RCC 7860 (cell line): Measurements from ENCODE around the gene LRRC8A.
A peak's percentile ranks its signal among the peaks of the same experiment; 100 is the strongest.
"Not testable (repeated sequence)": the region's sequence is repeated elsewhere in the genome, so short reads cannot be mapped to it uniquely, and the experiment has no call there.

Source experiments
- DNase-seq: peaks from one replicate; pipeline ENCODE4 v3.0.0-alpha.2; 2015; ENCODE audit warnings: low spot score
- FAIRE-seq: peaks from 2 replicates; lab custom pipeline; 2012; peaks lifted over from hg19 to GRCh38; lab: Jason Lieb, UNC

LRRC8A gene

DNA sequence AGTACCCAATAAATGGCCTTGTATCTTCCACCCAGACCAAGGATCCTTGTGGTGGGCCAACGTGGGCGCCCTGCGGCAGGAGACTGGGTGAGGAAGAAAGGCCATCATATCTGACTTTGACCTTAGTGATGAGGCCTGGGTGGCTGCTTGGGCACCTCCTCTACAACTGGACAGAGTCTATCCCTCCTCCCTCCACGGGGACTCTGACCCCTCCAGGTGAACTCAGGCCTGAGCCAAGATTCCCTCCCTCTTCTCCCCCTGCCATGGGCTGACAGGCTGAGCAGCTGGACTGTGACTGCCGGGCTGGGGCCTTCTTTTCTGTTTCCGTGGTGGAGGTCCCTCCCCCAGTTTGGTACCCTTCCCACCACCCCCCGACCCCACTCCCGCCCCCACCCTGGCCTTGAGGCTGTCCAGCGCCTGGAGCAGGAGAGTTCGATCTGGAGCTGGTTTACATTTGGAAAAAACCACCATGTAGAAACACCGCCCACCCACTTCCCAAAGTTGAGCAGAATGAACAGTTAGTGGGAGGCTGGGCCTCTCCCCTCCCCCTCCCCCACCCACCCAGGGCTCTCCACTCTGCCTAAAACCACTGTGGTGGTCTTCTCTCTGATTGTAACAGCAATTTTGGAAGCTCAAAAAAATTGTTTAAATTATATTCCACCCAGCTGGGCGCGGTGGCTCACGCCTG, 37.6 kb downstream of the LRRC8A start:
- FAIRE-seq (no peak), DNase-seq (no peak)

DNA sequence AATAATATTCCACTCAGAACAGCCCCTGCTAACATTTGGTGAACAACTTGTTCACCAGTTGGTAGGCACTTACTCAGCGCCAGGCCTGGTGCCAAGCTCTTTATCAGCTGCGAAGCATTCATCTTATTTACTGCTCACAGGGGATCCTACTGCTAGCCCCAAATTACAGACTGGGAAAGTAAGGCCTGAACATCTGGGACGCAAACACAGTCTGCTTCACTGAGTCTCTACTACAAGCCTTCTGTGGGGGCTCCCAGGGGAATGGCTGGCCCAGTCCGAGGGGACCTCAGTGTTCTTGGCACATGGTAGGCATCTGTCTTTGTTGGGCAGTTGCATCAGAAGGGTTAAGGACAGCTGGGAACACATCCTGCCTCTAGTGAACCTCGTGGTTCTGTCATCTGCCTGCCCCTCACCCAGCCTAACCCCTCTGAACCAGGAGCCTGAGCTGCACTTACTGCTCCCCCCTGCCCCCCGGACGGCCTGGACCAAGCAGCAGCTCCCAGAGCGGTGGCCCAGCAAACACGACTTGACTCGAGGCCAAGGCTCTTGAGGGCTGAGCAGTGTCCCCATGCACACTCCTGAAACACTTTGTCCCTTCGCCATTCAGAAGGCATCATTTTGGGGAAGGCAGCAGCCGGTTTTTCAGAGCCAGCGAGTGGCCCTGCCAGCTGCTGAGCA, 38.6 kb downstream of the LRRC8A start, which contains the start of gene PHYHD1:
Gene PHYHD1 (plus strand): TSS at position 602 of the 678 bp plus-strand sequence. CDS start 1,342 bp downstream, outside the sequence.
- no peak for DNase-seq
- FAIRE-seq = no peak

DNA sequence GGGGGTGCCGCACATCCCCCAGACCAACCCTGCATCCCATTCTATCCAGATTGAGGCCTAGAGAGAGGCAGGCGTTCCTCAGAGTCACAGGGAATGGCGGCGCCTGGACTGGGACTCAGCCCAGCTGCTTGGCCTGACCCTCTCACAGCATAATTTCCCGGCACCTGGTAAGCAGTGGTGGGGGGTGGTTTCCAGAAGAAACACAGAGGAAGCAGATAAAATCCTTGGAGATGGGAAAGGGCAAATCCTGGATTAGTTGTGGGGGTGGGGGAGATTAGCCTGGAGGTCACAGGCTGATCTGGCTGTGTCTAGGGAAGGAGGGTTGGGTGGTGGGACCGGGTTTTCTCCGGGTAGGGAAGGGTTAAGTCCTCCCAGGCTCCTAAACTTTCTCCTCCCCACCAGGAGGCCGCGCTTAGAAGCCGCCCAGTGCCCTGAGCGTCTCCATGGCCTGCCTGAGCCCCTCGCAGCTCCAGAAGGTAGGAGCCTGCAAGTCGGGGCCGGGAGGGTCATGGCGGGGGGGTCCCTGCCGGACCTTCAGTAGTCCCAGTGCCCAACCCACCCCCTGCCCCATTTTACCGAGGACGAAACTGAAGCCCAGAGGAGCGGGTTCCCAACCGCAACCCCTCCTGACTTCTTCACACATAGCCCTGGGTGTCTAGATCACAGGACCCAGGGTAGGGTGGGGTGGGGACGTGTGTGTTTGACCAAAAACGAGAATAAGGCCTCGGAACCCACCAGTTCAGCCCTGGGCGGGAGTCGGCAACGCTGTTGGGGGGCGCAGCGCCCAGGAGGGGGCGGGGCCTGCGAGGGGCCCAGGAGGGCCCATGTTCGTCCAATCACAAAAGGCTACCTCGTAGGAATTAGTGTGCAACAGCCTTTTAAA, 40.2 kb downstream of the LRRC8A start:
- FAIRE-seq (no peak), DNase-seq (no peak)

DNA sequence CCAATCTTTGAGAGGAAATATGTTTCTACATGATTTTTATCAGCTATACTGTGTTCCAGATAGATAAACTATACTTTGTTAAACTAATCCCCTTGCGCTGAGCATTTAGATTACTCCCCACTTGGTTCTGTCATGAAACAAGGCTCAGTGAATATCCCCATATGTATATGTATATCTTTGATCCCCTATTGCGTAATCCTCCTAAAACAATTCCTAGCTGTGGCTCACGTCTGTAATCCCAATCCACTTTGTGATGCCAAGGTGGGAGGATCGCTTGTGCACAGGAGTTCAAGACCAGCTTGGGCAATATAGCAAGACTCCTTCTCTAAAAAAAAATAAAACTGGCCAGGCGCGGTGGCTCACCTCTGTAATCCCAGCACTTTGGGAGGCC, 41.6 kb downstream of the LRRC8A start:
- DNase-seq (no peak), FAIRE-seq (no peak)

DNA sequence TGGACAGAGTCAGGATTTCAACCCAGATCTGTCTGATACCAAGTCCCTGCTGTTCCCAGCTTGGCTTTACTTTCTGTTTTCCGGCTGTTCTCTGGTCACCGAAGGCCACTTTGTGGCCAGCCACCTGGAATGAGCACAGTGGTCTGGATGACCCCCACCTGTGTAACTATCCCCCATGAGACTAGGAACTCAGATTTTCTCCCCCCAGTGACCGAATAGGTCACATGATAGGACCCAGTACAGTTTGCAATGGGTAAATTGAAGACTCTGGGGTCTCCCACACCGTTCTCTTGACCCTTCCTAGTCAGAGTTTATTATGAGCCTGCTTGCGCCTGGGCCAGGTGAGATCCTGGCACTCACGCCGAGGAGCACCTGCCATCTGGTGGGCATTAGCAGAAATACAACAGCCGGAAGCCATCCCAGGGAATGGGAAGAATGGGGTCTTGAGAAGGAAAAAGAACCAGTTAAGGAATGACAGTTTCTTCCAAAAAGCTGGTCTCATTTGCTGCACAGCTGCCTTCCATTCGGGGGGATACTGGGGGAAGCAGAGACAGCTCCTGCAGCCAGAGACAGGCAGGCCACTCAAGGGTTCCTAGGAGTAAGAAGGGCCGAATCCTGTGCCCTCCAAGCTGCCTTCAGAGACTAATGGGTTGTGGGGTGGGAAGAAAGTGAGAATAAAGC, 45.9 kb downstream of the LRRC8A start:
- DNase-seq (peak; percentile 54), FAIRE-seq (no peak)

DNA sequence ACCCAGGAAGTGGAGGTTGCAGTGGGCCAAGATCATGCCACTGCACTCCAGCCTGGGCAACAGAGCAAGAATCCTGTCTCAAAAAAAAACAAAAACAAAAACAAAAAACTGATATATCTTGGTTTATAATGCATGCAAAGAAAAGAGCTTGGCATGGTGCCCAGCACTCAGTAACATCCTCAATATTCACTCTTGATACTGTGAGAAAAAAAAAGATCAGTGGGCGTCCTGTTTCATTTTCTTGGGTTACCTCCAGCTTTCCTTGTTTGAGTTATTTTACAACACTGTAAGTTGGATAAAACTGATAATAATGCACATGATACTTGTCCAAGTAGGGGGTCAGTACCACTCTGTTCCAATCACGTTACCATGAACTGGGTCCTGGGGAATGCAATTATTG, 46.7 kb downstream of the LRRC8A start:
- FAIRE-seq (no peak), DNase-seq (no peak)

DNA sequence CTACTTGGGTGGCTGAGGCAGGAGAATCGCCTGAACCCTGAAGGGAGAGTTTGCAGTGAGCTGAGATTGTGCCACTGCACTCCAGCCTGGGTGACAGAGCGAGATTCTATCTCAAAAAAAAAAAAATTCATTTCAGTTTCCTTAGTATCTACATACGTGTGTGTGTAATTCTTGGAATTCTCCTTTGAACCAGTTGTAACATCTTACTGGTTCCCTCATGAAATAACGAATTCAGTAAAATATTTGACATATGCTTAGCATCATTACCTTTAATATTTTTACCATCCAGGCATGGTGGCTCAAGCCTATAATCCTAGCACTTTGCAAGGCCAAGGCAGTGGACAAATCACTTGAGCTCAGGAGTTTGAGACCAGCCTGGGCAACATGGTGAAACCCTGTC, 47.6 kb downstream of the LRRC8A start:
- DNase-seq (no peak), FAIRE-seq (no peak)

DNA sequence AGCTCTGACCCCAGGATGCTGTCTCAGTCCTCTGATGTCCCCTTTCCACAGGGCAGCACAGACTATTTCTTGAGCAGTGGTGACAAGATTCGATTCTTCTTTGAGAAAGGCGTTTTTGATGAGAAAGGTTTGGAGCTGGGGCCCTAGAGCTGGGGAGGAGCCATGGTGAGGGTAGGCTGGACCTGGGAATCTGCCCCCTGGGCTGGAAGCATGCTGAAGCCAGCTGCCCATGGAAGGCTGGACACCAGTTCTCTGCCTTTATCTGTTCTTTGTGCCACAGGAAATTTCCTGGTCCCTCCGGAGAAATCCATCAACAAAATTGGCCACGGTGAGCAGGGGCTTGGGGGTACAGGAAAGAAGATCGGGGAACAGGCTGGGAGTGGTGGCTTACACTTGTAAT, 51.8 kb downstream of the LRRC8A start:
- FAIRE-seq = no peak

DNA sequence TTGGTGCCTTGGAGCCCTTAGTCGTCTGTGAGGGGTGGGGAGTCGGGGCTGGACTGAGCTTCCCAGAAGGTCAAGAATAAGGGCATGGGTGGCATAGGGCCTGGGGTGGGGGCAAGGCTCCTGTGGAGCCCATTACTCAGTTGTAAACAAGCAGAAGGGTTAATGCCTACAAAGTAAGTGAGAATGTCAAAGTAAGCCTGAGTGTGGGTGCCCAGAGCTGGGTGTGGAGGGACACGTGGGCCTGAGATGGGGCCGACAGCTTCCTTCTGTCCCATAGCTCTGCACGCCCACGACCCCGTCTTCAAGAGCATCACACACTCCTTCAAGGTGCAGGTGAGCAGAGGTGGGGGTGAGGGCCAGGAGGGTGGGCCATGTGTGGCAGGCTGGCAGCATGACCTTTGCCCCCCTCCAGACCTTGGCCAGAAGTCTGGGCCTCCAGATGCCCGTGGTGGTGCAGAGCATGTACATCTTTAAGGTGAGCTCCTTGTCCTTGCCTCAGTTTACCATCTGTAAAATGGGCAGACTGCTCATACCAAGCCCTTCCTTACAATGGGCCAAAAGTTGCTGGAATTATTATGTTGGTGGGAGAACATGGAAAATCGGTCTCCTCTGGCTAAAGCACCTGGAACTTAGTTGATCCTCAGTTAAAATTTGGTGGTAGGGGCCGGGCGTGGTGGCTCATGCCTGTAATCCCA, 54.4 kb downstream of the LRRC8A start:
- no peak for FAIRE-seq

More for the DNA sequence above, 51.8 kb downstream of the LRRC8A start:
- no peak for DNase-seq

DNA sequence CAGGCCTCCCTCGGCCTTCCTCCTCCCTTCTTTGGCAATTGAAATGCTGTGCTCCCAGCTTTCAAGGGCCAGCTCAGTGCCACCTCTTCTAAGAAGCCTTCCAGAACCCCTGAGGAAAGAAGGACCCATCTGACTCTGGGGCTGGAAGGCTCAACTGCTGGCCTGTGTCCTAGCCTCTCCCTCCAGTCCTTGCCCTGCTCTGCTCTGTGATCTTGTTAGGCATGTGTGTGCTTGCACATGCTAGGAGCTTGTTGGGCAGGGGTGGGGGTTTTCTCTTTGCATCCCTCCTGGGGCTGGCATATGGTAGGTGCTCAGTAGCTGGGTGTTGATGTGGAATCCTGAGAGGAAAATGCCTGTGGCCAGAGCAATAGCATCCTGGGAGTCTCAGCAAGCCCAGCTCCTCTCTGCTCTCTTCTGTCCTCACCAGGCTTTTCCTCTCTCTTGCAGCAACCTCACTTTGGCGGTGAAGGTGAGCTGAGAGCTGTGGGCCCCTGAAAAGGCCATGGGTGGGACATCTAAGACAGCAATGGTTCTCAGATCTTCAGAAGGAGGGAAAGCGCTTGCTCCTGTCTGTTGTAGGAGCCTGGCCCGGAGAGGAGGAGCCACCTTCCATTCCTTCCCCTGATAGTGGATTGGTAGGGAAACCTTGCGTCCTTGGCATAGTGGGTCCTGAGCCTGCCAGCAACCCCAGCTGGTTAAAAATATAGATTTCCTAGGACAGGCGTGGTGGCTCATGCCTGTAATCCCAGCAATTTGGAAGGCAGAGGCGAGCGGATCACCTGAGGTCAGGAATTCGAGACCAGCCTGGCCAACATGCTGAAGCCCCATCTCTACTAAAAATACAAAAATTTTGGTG, 55.6 kb downstream of the LRRC8A start:
- FAIRE-seq (no peak), DNase-seq (no peak)

More for the DNA sequence above, 54.4 kb downstream of the LRRC8A start:
- DNase-seq = no peak

DNA sequence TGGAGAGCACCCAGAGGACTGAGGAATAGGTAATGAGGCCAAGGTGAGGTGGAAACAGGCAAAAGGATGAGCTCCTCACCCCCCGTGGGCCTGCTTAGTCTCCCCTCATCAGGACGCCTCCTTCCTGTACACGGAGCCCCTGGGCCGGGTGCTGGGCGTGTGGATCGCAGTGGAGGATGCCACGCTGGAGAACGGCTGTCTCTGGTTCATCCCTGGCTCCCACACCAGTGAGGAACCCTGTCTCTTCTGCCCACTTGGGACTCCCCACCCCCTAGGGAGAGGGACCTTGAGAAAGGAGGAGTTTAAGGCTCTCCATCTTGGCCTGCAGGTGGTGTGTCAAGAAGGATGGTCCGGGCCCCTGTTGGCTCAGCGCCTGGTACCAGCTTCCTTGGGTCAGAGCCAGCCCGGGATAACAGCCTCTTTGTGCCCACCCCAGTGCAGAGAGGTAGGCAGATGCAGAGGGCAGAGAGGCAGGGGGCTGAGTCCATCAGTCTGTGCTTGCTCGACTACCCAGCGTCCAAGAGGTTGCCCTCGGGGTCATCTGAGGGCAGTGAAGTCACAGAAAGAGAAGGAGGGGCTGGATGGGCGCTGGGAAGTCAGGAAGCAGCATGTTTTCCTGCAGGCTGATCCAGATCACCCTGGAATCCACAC, 58.5 kb downstream of the LRRC8A start:
- DNase-seq (no peak), FAIRE-seq (no peak)

DNA sequence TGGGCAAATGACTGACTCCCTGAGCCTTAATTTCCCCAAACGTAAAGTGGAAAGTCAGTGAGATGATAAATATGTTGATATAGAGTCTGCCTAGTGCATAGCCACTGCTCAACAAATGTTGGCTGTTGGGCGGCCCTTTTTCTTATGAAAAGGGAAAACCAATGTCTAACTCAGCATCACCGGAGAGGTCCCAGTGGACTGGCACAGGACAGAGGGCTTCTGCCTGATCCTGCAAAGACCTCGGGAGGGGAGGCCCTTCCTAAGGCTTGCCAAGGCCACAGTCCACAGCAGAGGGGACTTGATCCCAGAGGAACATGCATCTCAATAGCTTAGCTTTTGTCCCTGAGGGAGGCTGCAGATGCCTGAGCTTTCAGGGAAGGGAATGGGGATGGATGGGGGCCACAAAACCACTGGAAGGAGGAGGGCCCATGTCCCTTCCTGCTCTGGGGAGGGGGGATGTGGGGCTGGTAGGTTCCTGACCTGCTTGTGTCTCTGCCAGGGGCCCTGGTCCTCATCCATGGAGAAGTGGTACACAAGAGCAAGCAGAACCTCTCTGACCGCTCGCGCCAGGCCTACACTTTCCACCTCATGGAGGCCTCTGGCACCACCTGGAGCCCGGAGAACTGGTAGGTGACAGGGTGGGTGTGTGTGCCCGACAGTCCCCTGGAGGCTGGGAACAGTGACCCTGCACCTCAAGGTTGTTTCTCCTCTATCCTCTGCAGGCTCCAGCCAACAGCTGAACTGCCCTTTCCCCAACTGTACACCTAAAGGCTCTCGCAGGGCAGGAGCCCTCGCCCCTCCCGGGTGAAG, 59.2 kb downstream of the LRRC8A start:
- FAIRE-seq (no peak), DNase-seq (no peak)

DNA sequence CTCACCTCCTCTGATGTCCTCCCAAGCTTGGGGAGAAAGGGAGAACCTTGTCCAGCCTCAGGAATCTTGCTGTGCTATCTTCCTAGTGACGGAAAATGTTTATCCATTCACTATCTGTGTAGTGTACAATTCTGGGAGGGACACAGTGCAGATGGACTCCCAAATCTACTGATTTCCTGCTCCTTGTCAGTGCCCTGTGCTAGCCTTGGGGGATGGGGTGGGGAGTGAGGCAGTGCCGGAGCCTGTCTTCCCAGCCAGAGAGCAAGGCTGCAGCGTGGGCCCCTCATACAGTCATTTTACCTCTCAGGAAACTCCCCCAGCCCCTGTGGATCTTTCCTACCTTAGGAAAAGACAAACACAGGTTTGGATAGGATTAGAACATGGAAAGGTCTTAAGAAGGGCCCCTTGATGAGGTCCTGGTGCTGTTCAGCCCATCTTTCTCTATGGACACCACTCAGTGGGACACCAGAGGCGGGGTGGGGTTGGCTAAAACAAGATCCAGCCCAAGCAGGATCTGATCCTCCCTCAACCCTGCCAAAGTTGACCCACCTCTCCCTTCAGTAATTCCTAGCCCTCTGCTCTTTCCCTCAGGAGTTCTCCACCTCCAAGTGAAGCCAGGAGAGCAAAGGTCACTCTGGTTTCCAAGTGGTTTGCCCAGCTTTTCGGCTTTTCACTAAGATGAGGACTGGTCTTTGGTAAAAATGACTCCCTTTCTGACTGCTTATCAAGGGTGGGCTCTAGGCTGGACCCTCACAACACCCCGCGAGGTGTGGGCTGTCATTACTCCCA, 62.1 kb downstream of the LRRC8A start:
- DNase-seq (no peak), FAIRE-seq (no peak)

DNA sequence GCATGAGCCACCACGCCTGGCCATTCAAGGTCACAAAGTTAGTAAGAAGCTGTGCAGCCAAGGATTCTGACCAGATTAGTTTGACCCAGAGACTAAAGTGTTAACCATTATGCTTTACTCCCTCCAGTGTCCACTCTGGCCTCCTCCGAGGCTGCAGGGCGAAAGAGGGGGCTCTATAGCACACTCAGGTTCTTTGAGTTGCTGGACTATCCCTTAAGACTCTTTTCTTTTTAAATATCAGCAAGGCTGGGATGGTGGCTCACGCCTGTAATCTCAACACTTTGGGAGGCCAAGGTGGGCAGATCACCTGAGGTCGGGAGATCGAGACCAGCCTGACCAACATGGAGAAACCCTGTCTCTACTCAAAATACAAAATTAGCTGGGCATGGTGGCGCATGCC, 63.0 kb downstream of the LRRC8A start:
- FAIRE-seq, DNase-seq: not testable (repeated sequence)

DNA sequence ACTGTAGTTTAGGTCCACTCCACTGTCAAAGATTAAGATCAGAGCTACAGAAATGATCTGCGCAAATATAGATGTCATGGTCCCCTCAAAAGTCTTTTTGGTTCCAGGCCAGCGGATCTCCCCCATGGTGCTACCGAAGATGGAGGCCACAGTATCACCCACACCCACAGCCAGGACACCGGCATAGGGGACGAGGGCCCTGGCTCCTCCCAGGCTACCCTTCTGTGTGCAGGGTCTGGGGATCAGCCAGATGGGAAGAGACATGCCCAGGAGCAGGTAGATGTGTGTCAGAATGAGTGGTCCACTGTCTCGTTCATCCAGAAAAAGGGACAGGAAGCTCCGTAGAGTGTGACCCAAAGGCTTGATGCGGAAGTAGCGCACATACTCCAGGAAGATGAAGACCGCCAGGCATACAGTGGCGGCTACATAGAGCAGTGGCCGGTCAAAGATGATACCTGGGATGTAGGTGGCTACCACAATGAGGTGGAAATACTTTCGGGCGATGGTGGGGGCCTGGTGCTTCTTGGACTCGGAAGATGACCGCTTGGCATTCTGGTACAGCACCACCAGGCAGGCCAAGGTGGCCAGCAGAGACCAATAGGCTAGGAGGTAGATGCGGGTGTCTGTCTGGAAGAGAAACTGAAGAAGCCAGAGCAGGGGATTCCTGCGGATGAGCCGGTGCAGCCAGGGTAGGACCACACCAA, 64.0 kb downstream of the LRRC8A start:
- FAIRE-seq (no peak), DNase-seq (no peak)

DNA sequence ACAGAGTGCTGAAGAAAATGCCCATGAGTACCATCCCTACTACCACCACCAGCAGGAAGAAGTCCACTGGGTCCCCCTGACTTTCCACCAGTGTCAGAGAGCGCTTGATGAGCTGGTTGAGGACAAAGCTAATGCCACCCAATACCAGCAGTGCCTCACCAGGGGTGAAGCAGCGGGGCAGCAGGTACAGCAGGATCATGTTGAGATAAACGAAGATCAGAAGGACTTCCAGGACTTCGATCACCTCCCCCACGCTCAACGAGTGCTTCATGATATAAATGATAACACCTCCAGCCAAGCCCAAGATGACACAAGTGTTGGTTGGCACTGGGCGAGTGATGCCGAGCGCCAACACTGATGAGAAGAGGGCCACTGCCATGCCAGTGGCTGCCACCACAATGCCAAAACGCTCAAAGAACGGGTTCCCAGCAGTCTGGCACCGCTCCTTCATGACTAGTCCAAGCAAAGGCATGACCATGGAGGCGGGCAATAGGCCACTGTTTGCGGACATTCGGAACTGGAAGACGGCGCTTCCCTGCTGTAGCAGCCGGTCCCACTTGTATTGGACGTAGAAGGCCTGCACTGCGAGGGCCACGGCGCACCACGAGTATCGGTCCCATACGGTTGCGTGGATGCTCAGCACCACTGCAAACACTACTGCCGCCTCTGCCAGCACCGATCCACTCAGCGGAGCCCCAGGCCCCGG, 64.8 kb downstream of the LRRC8A start:
- FAIRE-seq (no peak), DNase-seq (no peak)
